Prostate gland (tissue), 2 donors: ENCODE results near the gene LMBRD2. TPM values are rescaled to one million over a fixed set of nuclear protein-coding genes. Genes with fewer than 3 reads are reported as not detected.

ENCODE experiments used
- DNase-seq: peaks from one replicate; pipeline ENCODE4 v3.0.0-alpha.2; 2019; ENCODE audit warnings: low spot score
- H3K27ac ChIP-seq, 2 donors: fragments of 200-600 bp; sonication (generic); 2 replicates each; pipeline ENCODE4 v1.5.1; 2017 to 2019
- H3K27me3 ChIP-seq: fragments of 200-600 bp; sonication (generic); replicated peaks from 2 replicates; pipeline ENCODE4 v1.5.1; 2019; ENCODE audit not compliant: insufficient read depth
- H3K36me3 ChIP-seq, 2 donors: fragments of 200-600 bp; sonication (generic); 1 replicate in 1 of 2; 2 replicates in 1 of 2; pipeline versions ENCODE4 v1.5.1 to v1.8.1; 2017 to 2019
- H3K4me1 ChIP-seq: fragments of 200-600 bp; sonication (generic); replicated peaks from 2 replicates; pipeline ENCODE4 v1.5.1; 2019
- H3K4me3 ChIP-seq, 2 donors: fragments of 200-600 bp; sonication (generic); 2 replicates each; pipeline ENCODE4 v1.5.1; 2017 to 2019
- H3K9me3 ChIP-seq: fragments of 200-600 bp; sonication (generic); 2 replicates; pipeline ENCODE4 v1.5.1; 2017
- POLR2A ChIP-seq: fragments of 450-650 bp; IDR thresholded peaks from one replicate; pipeline ENCODE4 v1.6.1; 2016; ENCODE audit warnings: antibody characterized with exemption, mild to moderate bottlenecking
- POLR2AphosphoS5 ChIP-seq: sonication (generic); formaldehyde crosslinking; IDR thresholded peaks from one replicate; pipeline ENCODE4 v1.6.1; 2017; ENCODE audit warnings: antibody characterized with exemption
- WGBS: methylation state at CpG from one replicate; pipeline ENCODE4 v1.1.5; 2018; 5-methylcytosine and 5-hydroxymethylcytosine counted together
- intact Hi-C: fragments of 100-400 bp; cut with DNase I; formaldehyde crosslinking; loops from one replicate; pipeline ENCODE4 v1.14.2; 2022
- total RNA-seq, 2 donors: library from RNA; depleted of rRNA; stranded (reverse); fragments of >200 nt; gene quantifications; one replicate each; pipeline ENCODE4 v1.1.0, GENCODE V29; 2016
- TF ChIP-seq, protein P1 (sequence below), 4 experiments: fragments of 200-600 bp in 2 of 4; fragments of 450-650 bp in 2 of 4; sonication (generic) in 2 of 4; IDR thresholded peaks; 1 replicate in 3 of 4; 2 replicates in 1 of 4; pipeline ENCODE4 v1.5.1; 2016 to 2019; ENCODE audit warnings: antibody characterized with exemption in 4 of 4, mild to moderate bottlenecking in 2 of 4, moderate library complexity in 2 of 4

LMBRD2 gene
- total RNA-seq, 2 donors from 2014 or later = 7.4 to 15.7 TPM

GRCh38 chr5:36156619-36157018 lies 4.9 kb upstream of the LMBRD2 start:
- Histone ChIP-seq H3K27me3 (no peaks in the 10 kb centered on the region), H3K9me3 (no peaks in the 10 kb centered on the region), H3K36me3 (peaks cover 0 to 4% of the 10 kb centered on the region in 2 donors), H3K4me1 (no peaks in the 10 kb centered on the region), H3K27ac (no peak overlapping the region), H3K4me3 (no peak overlapping the region)
- TF ChIP-seq POLR2A (no peak), POLR2AphosphoS5 (no peak)
- TF ChIP-seq, protein P1, sequence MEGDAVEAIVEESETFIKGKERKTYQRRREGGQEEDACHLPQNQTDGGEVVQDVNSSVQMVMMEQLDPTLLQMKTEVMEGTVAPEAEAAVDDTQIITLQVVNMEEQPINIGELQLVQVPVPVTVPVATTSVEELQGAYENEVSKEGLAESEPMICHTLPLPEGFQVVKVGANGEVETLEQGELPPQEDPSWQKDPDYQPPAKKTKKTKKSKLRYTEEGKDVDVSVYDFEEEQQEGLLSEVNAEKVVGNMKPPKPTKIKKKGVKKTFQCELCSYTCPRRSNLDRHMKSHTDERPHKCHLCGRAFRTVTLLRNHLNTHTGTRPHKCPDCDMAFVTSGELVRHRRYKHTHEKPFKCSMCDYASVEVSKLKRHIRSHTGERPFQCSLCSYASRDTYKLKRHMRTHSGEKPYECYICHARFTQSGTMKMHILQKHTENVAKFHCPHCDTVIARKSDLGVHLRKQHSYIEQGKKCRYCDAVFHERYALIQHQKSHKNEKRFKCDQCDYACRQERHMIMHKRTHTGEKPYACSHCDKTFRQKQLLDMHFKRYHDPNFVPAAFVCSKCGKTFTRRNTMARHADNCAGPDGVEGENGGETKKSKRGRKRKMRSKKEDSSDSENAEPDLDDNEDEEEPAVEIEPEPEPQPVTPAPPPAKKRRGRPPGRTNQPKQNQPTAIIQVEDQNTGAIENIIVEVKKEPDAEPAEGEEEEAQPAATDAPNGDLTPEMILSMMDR (IDR thresholded peaks at IDR 0.05) = no peak
- WGBS = 62% methylated on average over 1 of the region's 1 CpG
- intact Hi-C loops = no loop called here
- DNase-seq = no peak

GRCh38 chr5:36156121-36156601 lies 4.5 kb upstream of the LMBRD2 start:
- peaks cover 0 to 4% of the 10 kb centered on the region in 2 donors for H3K36me3 ChIP-seq
- no peak overlapping the region for H3K27ac ChIP-seq
- TF ChIP-seq, protein P1 (IDR thresholded peaks at IDR 0.05) = no peak
- no peak for TF ChIP-seq POLR2A
- TF ChIP-seq POLR2AphosphoS5 = no peak
- H3K4me1 ChIP-seq = no peaks in the 10 kb centered on the region
- H3K4me3 ChIP-seq = no peak overlapping the region
- WGBS = 41% methylated on average over 4 of the region's 4 CpGs
- H3K27me3 ChIP-seq = no peaks in the 10 kb centered on the region
- no peaks in the 10 kb centered on the region for H3K9me3 ChIP-seq
- DNase-seq = no peak
- intact Hi-C loops = no loop called here

GRCh38 chr5:36155291-36155690 lies 3.6 kb upstream of the LMBRD2 start:
- TF ChIP-seq POLR2A = no peak
- TF ChIP-seq, protein P1 (IDR thresholded peaks at IDR 0.05) = no peak
- no peak for TF ChIP-seq POLR2AphosphoS5
- DNase-seq = no peak
- Histone ChIP-seq H3K4me3 (no peak overlapping the region), H3K4me1 (peaks cover 4% of the 10 kb centered on the region), H3K27me3 (no peaks in the 10 kb centered on the region), H3K27ac (no peak overlapping the region), H3K36me3 (peaks cover 0 to 4% of the 10 kb centered on the region in 2 donors), H3K9me3 (no peaks in the 10 kb centered on the region)
- intact Hi-C loops = no loop called here
- 82% methylated on average over 7 of the region's 7 CpGs for WGBS

- no peak for TF ChIP-seq POLR2AphosphoS5
- no peak for TF ChIP-seq POLR2A
- TF ChIP-seq, protein P1 (IDR thresholded peaks at IDR 0.05) = no peak
- DNase-seq = no peak
- no peaks in the 10 kb centered on the region for H3K9me3 ChIP-seq
- WGBS = 78% methylated on average over 4 of the region's 4 CpGs
- H3K4me1 ChIP-seq = peaks cover 4% of the 10 kb centered on the region
- no peaks in the 10 kb centered on the region for H3K27me3 ChIP-seq
- peaks cover 0 to under 1% of the 10 kb centered on the region in 2 donors for H3K36me3 ChIP-seq
- H3K27ac ChIP-seq = no peak overlapping the region
- H3K4me3 ChIP-seq = no peak overlapping the region
- intact Hi-C loops = loop anchor here (5.0 kb wide), 1 partner anchor 89 kb away; the partner anchor contains the start of gene NADK2
Measured at GRCh38 chr5:36153726-36154125, 2.0 kb upstream of the LMBRD2 start.

DNA sequence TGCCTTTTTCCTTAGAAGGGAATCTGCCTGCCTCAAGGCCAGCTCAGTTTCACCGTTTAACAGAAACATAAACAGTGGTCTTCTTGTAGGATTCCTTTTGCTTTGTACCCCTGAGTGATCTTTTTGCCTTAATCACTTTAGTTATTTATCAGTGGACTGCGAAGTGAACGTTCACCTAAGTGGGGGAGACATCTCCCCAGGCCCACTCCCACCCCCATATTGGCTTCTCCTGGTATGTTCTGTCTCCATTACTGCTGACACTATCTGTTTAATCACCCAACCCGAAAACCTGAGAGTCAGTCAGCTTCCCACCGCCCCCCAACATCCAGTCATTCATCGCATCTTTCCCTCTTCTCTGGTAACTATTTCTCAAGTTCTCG lies 1.6 kb upstream of the LMBRD2 start:
- TF ChIP-seq, protein P1 (IDR thresholded peaks at IDR 0.05) = no peak
- TF ChIP-seq POLR2A (no peak), POLR2AphosphoS5 (no peak)
- peaks cover 4% of the 10 kb centered on the region for H3K4me1 ChIP-seq
- 58% methylated on average over 7 of the region's 7 CpGs for WGBS
- no peak overlapping the region for H3K27ac ChIP-seq
- DNase-seq = no peak
- no peaks in the 10 kb centered on the region for H3K36me3 ChIP-seq
- H3K4me3 ChIP-seq = no peak overlapping the region
- H3K9me3 ChIP-seq = no peaks in the 10 kb centered on the region
- H3K27me3 ChIP-seq = no peaks in the 10 kb centered on the region
- intact Hi-C loops = loop anchor here (5.0 kb wide), 1 partner anchor 89 kb away; the partner anchor contains the start of gene NADK2
